Heart right ventricle (tissue), 16 donors: ENCODE data around the gene GLIPR1L2. TPM values are rescaled to one million over a fixed set of nuclear protein-coding genes. Genes with fewer than 3 reads are reported as not detected.

Experiments
- ATAC-seq, 8 donors: fragments of 200-7000 bp; cut with Tn5 transposase; one replicate each; pipeline ENCODE4 v1.9.1; 2020; ENCODE audit warnings: mild to moderate bottlenecking in 8 of 8, moderate library complexity in 8 of 8, moderate number of reproducible peaks in 1 of 8
- DNase-seq, 2 donors: peaks; one replicate each; pipeline ENCODE4 v3.0.0-alpha.2; 2020
- H3K27ac ChIP-seq, 10 donors: fragments of 200-600 bp; sonication (generic) in 2 of 10; one replicate each; pipeline versions ENCODE4 v1.5.0 to v1.8.0; 2020 to 2022; ENCODE audit warnings: mild to moderate bottlenecking in 3 of 10
- H3K27me3 ChIP-seq, 7 donors: fragments of 200-600 bp; one replicate each; pipeline ENCODE4 v1.8.0; 2021 to 2022; ENCODE audit warnings: mild to moderate bottlenecking in 2 of 7
- H3K36me3 ChIP-seq, 9 donors: fragments of 200-600 bp; sonication (generic) in 1 of 9; one replicate each; pipeline versions ENCODE4 v1.5.0 to v1.8.0; 2020 to 2022; ENCODE audit warnings: mild to moderate bottlenecking in 2 of 9
- H3K4me1 ChIP-seq, 9 donors: fragments of 200-600 bp; sonication (generic) in 1 of 9; one replicate each; pipeline versions ENCODE4 v1.5.0 to v1.8.0; 2020 to 2022; ENCODE audit warnings: mild to moderate bottlenecking in 4 of 9
- H3K4me3 ChIP-seq, 10 donors: fragments of 200-600 bp; sonication (generic) in 2 of 10; one replicate each; pipeline versions ENCODE4 v1.5.0 to v1.8.0; 2020 to 2022; ENCODE audit warnings: mild to moderate bottlenecking in 7 of 10, moderate library complexity in 2 of 10
- H3K9me3 ChIP-seq, 11 donors: fragments of 200-600 bp in 10 of 11; sonication (generic) in 2 of 11; one replicate each; pipeline versions ENCODE4 v1.5.0 to v1.8.0; 2013 to 2022; ENCODE audit warnings: mild to moderate bottlenecking in 2 of 11, control low read depth in 1 of 11, moderate library complexity in 1 of 11
- CTCF ChIP-seq, 9 donors: fragments of 200-600 bp; sonication (generic) in 2 of 9; IDR thresholded peaks; one replicate each; pipeline versions ENCODE4 v1.5.0 to v1.8.0; 2021 to 2022; ENCODE audit warnings: antibody characterized with exemption in 9 of 9, mild to moderate bottlenecking in 5 of 9, moderate library complexity in 1 of 9
- WGBS, 2 donors: extraction: QIAGEN DNeasy Blood & Tissue Kit; methylation state at CpG; one replicate each; pipeline ENCODE4 v1.1.7; 2013; ENCODE audit warnings: inconsistent platforms in 1 of 2; 5-methylcytosine and 5-hydroxymethylcytosine counted together
- intact Hi-C, 10 donors: fragments of 100-400 bp; cut with DNase I; formaldehyde crosslinking; loops; one replicate each; pipeline versions ENCODE4 v1.11.1 to v1.14.2; 2022
- polyA plus RNA-seq, 2 donors: library from polyadenylated mRNA; stranded (reverse); fragments of 200-250 nt; gene quantifications; one replicate each; pipeline ENCODE4 v1.2.3, GENCODE V29; 2013
- total RNA-seq, 10 donors: library from RNA; stranded (reverse); fragmentation: NEBNext Ultra II Directional in 3 of 10; extraction: Animal tissue kit (Norgen Biotek cat#: 25700) in 3 of 10; gene quantifications; one replicate each; pipeline versions ENCODE4 v1.2.1 to v1.2.4, GENCODE V29; 2021 to 2023
- donor health status: Arrhythmogenic right ventricular cardiomyopathy.
- donor health status: ischemic (EF 13 %, LVEDD 7.1; RV severe dilation, severe dysfunction).
- donor health status: healthy with polysubstance abuse.
- donor health status: DM: no; HTN: yes; CAD: no.
- donor health status: DM: no; HTN: no; CAD: no.
- donor health status: ischemic (EF 25% LVEDD 6.9; RV normal size, moderate dysfunction).
- donor health status: ischemic (EF 25% LVEDD 5.7; RV mildly dilated, moderate dysfunction).
- donor health status: healthy.
- donor health status: DM: yes; HTN: yes; CAD: no.
- donor health status: Ischemic cardiomyopathy.
- donor health status: ischemic (EF 35%, LVEDD 5.7; RV mildly dilated, moderate dysfunction).
- donor health status: nonischemic (EF 11% LVEDD 7.7; RV severe dilation, severe dysfunction).
- donor health status: DM: yes; HTN: yes; CAD: no.
- donor health status: PGD.
- donor health status: ischemic (EF 29% LVEDD 5.4; RV normal size, mild dysfunction).
- donor health status: nonischemic (EF 23%, LVEDD 6.1; RV moderate dilation, normal function).

Gene GLIPR1L2
- total and polyA plus RNA-seq, 12 donors: 0.66 to 2.9 (median 1.3) TPM

DNA sequence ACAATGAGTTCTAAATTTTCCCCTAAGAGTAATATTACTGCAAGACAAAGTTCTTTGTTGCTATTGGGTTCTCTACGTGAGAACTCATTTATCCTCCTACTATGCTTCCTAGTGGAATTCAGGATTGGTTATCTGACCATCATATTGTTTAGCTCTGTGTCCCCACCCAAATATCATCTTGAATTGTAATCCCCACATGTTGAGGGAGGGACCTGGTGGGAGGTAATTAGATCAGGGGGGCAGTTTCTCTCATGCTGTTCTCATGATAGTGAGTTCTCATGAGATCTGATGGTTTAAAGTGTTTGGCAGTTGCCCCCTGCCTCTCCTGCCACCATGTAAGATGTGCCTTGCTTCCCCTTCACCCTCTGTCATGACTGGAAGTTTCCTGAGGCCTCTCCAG is 36.6 kb downstream of the GLIPR1L2 start:
- intact Hi-C loops: no loop called here
- 29 to 31% methylated on average over 1 of the region's 1 CpG for WGBS, 2 donors
- TF ChIP-seq CTCF (IDR thresholded peaks at IDR 0.05): no peak
- ATAC-seq (no peak), DNase-seq (no peak)
- Histone ChIP-seq H3K9me3 (peaks cover 0 to 31% (median 6%) of the 10 kb centered on the region in 11 donors), H3K27ac (no peak overlapping the region), H3K4me3 (no peak overlapping the region), H3K27me3 (no peaks in the 10 kb centered on the region), H3K36me3 (no peaks in the 10 kb centered on the region), H3K4me1 (no peaks in the 10 kb centered on the region)

DNA sequence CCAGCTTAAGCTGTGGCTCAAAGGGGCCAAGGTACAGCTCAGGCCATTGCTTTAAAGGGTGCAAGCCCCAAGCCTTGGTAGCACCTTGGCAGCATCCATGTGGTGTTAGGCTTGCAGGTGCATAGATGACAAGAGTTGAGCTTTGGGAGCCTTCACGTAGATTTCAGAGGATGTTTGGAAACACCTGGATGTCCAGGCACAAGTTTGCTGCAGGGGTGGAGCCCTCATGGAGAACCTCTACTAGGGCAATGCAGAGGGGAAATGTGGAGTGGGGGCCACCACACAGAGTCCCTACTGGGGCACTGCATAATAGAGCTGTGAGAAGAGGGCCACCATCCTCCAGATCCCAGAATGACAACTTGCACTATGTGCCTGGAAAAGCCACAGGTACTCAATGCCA is 37.9 kb downstream of the GLIPR1L2 start:
- intact Hi-C loops: no loop called here
- Histone ChIP-seq H3K9me3 (peaks cover 0 to 31% (median 6%) of the 10 kb centered on the region in 11 donors), H3K27me3 (no peaks in the 10 kb centered on the region), H3K36me3 (no peaks in the 10 kb centered on the region), H3K4me3 (no peak overlapping the region), H3K27ac (no peak overlapping the region), H3K4me1 (no peaks in the 10 kb centered on the region)
- no peak for TF ChIP-seq CTCF (IDR thresholded peaks at IDR 0.05)
- 88 to 91% methylated on average over 1 of the region's 1 CpG for WGBS, 2 donors
- ATAC-seq (no peak), DNase-seq (no peak)

GRCh38 chr12:75432924-75433323 is 42.0 kb downstream of the GLIPR1L2 start:
- no peak overlapping the region for H3K27ac ChIP-seq
- H3K4me1 ChIP-seq: no peaks in the 10 kb centered on the region
- 65 to 75% methylated on average over 1 of the region's 1 CpG for WGBS, 2 donors
- ATAC-seq (no peak), DNase-seq (no peak)
- no peaks in the 10 kb centered on the region for H3K27me3 ChIP-seq
- intact Hi-C loops: no loop called here
- no peak overlapping the region for H3K4me3 ChIP-seq
- H3K9me3 ChIP-seq: peaks cover 0 to 45% (median 11%) of the 10 kb centered on the region in 11 donors
- H3K36me3 ChIP-seq: no peaks in the 10 kb centered on the region
- TF ChIP-seq CTCF (IDR thresholded peaks at IDR 0.05): no peak

DNA sequence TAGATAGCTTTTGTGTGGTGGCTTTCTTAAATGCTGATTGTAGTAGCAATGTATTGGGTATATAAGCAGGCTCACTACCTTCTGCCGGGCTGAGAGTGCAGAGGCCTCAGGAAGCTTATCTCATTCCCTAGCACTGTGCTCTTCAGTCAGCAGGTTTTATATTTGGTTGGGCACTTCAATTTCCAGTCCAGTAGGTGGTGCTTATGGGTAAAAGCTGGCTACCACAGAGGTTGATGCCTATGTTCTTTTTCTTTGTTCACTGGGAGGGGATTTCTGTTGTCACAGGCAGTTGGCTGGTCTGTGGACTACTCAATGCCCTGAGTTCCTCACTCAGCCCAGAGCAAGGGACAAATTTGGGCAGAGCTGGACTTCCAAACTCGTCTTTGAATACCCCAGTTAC is 46.7 kb downstream of the GLIPR1L2 start:
- 53% methylated on average over 2 of the region's 2 CpGs for WGBS, 2 donors
- no peak overlapping the region for H3K4me3 ChIP-seq
- no peaks in the 10 kb centered on the region for H3K36me3 ChIP-seq
- no peaks in the 10 kb centered on the region for H3K4me1 ChIP-seq
- TF ChIP-seq CTCF (IDR thresholded peaks at IDR 0.05): peak in 3 of 9 donors; percentile 6 to 43 (median 14)
- H3K9me3 ChIP-seq: peaks cover 0 to 43% (median 11%) of the 10 kb centered on the region in 11 donors
- DNase-seq (no peak), ATAC-seq (peak in 2 of 8 donors; percentile 46 to 53)
- intact Hi-C loops: no loop called here
- H3K27me3 ChIP-seq: peaks cover 0 to 3% (median 0%) of the 10 kb centered on the region in 7 donors
- no peak overlapping the region for H3K27ac ChIP-seq
